ENCODE results near the gene IFNB1.

Gene IFNB1

DNA sequence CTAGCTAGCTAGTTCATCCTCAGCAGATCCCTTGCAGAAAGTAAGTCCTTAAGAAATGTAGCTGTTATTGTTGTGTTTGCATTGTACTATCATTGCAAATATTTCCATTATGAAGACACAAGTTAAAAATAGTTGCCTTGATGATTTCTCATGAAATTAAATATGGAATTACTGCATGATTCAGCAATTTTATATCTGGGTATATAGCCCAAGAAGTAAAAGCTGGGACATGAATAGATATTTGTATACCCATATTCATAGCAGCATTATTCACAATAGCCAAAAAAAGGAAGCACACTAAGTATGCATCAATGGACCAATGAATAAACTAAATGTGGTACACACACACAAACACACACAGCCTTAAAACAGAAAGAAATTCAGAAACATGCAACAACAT is 6.8 kb downstream of the IFNB1 start:
- Histone ChIP-seq H3K27ac (no peak overlapping the region), H3K4me3 (no peak overlapping the region), H3K4me1 (peaks cover 0 to 15% (median 5%) of the 10 kb centered on the region in 4 donors), H3K36me3 (no peaks in the 10 kb centered on the region), H3K27me3 (no peaks in the 10 kb centered on the region), H3K9me3 (no peaks in the 10 kb centered on the region)
- TF ChIP-seq, protein P1, sequence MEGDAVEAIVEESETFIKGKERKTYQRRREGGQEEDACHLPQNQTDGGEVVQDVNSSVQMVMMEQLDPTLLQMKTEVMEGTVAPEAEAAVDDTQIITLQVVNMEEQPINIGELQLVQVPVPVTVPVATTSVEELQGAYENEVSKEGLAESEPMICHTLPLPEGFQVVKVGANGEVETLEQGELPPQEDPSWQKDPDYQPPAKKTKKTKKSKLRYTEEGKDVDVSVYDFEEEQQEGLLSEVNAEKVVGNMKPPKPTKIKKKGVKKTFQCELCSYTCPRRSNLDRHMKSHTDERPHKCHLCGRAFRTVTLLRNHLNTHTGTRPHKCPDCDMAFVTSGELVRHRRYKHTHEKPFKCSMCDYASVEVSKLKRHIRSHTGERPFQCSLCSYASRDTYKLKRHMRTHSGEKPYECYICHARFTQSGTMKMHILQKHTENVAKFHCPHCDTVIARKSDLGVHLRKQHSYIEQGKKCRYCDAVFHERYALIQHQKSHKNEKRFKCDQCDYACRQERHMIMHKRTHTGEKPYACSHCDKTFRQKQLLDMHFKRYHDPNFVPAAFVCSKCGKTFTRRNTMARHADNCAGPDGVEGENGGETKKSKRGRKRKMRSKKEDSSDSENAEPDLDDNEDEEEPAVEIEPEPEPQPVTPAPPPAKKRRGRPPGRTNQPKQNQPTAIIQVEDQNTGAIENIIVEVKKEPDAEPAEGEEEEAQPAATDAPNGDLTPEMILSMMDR (IDR thresholded peaks at IDR 0.05), result no peak
- no peak for DNase-seq
- intact Hi-C loops (cut with DNase I; ENCODE audit: low total_unique reads), result no loop called here

DNA sequence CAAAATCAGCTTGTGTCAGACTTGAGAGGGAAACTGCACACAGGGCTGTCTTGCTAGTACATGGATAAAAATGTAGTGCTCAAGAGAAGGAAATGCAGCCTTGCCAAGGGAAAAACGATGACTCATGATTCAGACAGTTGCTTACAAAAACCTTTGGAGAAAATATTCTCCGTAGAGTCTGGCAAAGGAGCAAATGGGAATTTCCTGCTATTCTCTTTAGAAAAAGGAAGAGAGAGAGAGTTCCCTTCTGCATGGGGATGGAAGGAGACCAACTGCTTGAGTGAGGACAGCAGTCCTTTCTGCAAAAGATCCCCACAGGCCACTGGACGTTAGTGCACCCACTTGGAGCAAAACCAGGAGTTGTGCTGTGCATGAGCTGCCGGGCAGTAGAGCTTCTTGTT is 7.6 kb downstream of the IFNB1 start:
- Histone ChIP-seq H3K27me3 (no peaks in the 10 kb centered on the region), H3K36me3 (no peaks in the 10 kb centered on the region), H3K4me1 (peaks cover 0 to 15% (median 5%) of the 10 kb centered on the region in 4 donors), H3K9me3 (no peaks in the 10 kb centered on the region), H3K4me3 (peak overlapping the region; percentile 20 to 23), H3K27ac (peak overlapping the region in 1 of 2 donors; percentile 33)
- TF ChIP-seq, protein P1 (IDR thresholded peaks at IDR 0.05), result peak; percentile 39 to 44
- peak; percentile 60 to 67 for DNase-seq
- intact Hi-C loops (cut with DNase I; ENCODE audit: low total_unique reads), result no loop called here

DNA sequence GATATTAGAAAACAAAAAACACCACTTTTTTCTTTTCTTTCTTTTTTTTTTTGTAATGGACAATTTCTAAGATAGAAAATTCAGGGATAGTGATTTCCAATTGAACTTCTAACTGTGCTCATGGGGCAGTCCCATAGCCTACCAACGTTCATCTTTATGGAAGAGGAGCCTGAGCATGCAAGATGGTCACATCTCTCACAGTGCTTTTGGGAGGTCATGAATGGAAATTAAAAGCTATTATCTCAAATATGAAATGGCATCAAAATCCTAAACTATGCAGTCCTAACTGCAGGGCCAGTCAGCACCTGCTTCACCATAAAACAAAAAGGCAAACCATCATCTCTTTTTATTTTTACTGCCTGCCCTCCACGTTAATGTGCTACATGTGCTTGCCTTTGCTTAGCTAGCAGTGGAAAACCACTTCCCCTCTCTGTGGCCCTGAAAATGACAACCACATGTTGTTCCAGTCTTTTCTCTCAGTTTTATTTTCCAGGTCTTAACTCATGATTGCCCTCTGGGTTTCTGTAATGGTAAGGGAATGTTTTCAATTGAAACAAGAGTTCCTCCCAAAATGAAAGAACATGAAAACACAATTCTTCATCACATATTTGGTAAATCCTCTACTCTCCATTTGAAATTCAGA is 16.7 kb downstream of the IFNB1 start:
- DNase-seq, result no peak
- Histone ChIP-seq H3K4me1 (no peaks in the 10 kb centered on the region), H3K36me3 (no peaks in the 10 kb centered on the region), H3K9me3 (no peaks in the 10 kb centered on the region), H3K27me3 (no peaks in the 10 kb centered on the region), H3K27ac (no peak overlapping the region), H3K4me3 (no peak overlapping the region)
- TF ChIP-seq, protein P1 (IDR thresholded peaks at IDR 0.05), result no peak
- intact Hi-C loops (cut with DNase I; ENCODE audit: low total_unique reads), result no loop called here

DNA sequence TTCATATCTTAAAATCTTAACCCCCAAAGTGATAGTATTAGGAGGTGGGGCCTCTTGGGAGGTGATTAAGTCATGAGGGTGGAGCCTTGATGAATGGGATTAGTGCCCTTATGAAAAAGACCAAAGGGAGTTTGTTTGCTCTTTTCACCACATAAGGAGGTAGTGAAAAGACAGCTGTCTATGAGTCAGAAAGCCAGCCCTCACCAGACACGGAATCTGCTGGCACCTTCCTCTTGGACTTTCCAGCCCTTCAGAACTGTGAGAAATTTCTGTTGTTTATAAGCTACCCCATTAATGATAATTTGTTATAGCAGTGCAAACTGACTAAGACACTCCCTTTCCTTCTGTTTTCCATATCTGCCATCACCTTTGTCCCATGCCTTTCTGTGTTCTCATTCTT is 20.8 kb downstream of the IFNB1 start:
- TF ChIP-seq, protein P1 (IDR thresholded peaks at IDR 0.05), result no peak
- intact Hi-C loops (cut with DNase I; ENCODE audit: low total_unique reads), result no loop called here
- Histone ChIP-seq H3K27ac (no peak overlapping the region), H3K27me3 (no peaks in the 10 kb centered on the region), H3K4me3 (no peak overlapping the region), H3K36me3 (no peaks in the 10 kb centered on the region), H3K4me1 (no peaks in the 10 kb centered on the region), H3K9me3 (no peaks in the 10 kb centered on the region)
- no peak for DNase-seq

DNA sequence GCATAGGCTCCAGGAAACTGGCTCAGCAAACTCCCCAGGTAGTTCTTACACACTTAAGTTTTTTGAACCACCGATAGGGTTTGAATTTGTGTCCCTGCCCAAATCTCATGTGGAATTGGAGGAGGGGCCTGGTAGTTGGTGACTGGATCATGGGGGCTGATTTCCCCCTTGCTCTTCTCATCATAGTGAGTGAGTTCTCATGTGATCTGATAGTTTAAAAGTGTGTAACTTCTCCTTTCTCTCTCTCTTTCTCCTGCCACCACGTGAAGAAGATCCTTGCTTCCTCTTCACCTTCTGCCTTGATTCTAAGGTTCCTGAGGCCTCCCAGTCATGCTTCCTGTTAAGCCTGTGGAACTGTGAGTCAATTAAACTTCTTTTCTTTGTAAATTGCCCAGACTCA is 23.9 kb downstream of the IFNB1 start:
- TF ChIP-seq, protein P1 (IDR thresholded peaks at IDR 0.05), result no peak
- no peaks in the 10 kb centered on the region for H3K9me3 ChIP-seq
- no peak overlapping the region for H3K27ac ChIP-seq
- DNase-seq, result no peak
- no peaks in the 10 kb centered on the region for H3K4me1 ChIP-seq
- no peaks in the 10 kb centered on the region for H3K36me3 ChIP-seq
- H3K4me3 ChIP-seq, result no peak overlapping the region
- intact Hi-C loops (cut with DNase I; ENCODE audit: low total_unique reads), result no loop called here
- H3K27me3 ChIP-seq, result no peaks in the 10 kb centered on the region

DNA sequence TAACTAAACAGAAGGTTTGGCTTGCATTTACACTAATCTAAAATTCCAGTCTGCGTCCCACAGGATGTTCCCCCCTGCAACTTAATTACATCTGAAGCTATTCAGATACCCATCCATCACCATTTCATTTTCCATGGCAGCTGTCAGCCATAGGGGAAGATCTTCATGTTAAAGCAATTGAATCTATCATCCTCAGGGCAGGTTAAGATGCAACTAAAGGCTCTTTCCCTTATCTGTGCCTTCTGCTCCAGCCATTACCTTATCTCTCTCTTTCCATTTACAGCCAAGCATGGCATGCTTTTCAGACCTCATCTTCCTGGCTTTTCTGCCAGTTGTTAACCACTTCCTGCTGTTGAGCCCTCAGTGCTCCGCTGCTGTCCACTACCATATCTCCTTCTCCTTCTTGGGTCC is 30.5 kb downstream of the IFNB1 start:
- no peak overlapping the region for H3K27ac ChIP-seq
- H3K9me3 ChIP-seq, result no peaks in the 10 kb centered on the region
- intact Hi-C loops (cut with DNase I; ENCODE audit: low total_unique reads), result no loop called here
- TF ChIP-seq, protein P1 (IDR thresholded peaks at IDR 0.05), result no peak
- no peak for DNase-seq
- H3K4me3 ChIP-seq, result no peak overlapping the region
- no peaks in the 10 kb centered on the region for H3K4me1 ChIP-seq
- no peaks in the 10 kb centered on the region for H3K27me3 ChIP-seq
- H3K36me3 ChIP-seq, result no peaks in the 10 kb centered on the region

All from tibial artery (tissue), 4 donors.